GM19463 (cell line): Measurements from ENCODE around the gene CCDC88C.

Experiments
- ATAC-seq: cut with Tn5 transposase; IDR thresholded peaks from one replicate; pipeline ENCODE4 v1.9.1; 2021; ENCODE audit warnings: mild to moderate bottlenecking, moderate library complexity; ENCODE audit not compliant: unreplicated experiment

CCDC88C gene

DNA sequence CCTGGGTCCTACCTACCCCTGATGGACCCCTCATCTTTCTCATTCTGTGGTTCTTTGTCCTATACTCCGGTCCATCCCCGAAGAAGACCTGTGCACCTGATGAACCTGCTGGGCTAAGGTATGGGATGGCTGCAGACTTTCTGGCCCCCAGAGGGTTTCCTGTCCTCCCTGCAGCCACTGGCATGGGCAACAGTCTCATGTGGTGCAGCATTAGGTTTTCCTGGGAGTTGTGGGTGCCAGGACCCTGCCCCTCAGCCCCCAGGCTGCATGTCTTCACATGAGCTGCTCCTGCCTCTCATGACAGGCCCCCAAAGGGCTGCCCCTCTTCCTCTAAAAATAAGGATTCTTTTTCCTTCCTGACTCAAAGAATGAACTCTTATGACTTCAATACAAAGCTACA is 100.9 kb downstream of the CCDC88C start:
- no peak for ATAC-seq

DNA sequence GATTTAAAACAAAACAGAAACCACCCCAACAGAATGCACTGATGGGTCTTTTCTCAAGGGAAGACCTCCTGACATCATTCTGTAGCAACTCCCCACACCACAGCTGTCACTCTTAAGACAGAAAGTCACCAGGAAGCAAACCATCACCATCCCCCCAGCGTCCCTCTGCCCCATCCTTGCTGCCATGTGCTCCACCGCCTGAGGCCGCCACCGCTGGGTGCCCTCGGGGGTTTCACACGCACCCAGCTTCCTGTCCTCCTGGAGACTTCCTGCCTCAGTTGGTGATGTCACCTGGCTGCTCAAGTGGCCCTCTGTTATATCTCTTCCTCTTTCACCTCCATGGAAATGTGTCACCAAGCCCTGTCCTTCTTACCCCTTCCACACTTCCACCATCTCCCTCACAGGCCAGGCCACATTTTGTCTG is 101.8 kb downstream of the CCDC88C start:
- ATAC-seq: peak; percentile 89

DNA sequence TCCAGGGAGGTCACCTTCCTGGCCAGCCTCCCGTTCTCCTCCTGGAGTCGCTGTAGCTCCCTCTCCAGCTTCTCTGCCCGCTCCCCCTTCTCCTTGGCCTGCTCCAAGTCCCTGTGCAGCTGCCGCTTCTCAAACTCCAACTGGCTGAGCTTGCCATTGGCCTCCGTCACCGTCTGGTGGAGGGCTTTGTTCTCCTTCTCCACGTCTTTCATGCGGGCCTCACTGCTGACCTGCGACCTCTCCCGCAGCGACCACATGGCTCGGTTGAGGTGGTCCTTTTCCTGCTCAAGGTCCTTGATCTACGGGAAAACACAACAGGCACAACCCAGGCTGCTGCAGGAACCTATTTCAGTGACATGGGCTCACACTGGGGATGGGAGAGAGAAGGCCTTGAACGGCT is 103.8 kb downstream of the CCDC88C start:
- no peak for ATAC-seq

- ATAC-seq: no peak
Measured at GRCh38 chr14:91313154-91313850, 104.3 kb downstream of the CCDC88C start.

GRCh38 chr14:91311284-91311662 is 106.3 kb downstream of the CCDC88C start:
- no peak for ATAC-seq

DNA sequence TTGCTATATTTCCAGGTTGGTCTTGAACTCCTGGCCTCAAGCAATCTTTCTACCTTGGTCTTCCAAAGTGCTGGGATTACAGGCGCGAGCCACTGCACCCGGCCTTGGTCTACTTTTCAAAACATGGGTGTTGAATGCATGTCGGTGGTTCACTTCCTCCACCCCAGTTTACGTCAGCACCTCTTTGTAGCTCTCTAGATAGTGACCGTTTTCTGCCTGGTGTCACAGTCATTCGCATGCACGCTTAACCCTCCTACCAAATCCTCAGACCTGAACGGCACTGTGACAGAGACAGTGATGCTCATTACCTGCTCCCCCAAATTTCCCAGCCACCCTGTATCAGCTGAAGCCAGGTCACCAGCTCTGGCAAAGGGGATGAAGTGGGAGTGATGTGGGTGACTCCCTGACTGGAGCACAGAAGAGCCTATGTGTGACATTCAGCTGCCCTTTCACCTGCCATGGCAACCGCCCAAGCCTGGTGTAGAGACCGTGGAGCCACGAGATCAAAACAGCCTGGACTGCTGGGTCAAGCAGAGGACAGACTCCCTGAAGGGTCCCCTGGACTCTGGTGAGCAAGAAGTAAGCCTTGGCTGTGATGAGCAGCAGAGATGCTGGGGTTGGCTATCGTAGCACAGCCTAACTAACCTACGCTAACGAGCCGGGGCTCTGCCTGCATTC is 106.9 kb downstream of the CCDC88C start:
- ATAC-seq: no peak

DNA sequence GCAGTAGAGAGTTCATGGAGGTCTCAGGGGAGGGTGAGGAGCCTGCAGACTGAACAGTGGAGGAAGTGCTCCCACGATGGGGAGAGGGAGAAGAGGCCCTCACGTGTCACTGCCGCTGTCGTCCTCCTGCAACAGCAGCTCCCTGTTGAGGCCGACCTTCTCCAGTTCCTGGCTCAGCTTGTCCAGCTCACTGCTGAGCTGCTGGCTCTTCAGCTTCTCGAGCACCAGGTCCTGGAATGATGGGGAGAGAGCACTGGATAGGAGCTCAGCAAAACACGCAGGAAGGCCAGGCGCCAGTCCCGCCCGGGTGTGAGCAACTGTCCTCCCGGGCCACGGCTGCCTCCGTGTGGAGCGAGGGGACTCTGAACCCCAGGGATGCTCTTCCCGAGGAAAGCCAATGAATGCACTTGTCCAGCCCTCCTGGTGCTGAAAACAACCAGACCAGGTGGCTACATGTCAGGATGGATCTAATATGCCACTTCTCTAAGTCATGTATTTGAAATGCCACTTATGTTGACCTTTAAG is 107.8 kb downstream of the CCDC88C start:
- ATAC-seq: no peak

DNA sequence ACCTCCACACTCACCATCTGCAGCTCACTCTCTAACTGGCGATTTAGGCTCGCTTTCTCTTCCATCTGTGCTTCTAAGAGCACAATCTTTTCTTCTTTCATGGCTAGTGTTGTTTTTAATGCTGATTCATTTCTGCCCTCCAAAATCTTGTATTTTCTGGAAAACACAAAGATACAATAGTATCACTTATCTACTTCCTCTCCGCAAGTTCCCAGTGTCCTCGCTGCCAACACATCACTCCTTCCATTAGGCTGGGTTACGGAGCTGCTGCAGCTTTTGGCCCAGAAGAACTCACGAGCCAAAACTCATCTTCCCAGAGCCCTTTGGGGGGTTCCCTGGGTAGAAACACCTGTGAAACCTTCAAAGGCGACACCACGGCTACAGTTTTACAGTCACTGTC is 109.3 kb downstream of the CCDC88C start:
- no peak for ATAC-seq

DNA sequence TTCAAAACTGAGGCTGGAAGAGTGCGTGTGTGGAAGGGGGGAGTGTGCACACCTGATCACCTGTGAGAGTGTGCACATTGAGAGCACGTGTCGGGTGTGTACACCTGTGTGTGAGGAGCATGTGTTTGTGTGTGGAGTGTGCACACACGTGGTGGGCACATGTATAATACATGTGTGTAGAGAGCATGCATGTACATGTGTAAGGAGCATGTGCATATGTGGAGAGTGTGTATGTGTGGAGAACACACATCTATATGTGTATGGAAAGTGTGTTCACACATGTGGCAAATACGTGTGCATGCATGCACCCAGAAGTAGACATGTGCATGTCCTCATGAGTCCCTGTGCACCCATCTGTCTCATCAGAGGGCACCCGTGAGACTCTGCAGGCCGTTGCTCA is 110.0 kb downstream of the CCDC88C start:
- no peak for ATAC-seq

DNA sequence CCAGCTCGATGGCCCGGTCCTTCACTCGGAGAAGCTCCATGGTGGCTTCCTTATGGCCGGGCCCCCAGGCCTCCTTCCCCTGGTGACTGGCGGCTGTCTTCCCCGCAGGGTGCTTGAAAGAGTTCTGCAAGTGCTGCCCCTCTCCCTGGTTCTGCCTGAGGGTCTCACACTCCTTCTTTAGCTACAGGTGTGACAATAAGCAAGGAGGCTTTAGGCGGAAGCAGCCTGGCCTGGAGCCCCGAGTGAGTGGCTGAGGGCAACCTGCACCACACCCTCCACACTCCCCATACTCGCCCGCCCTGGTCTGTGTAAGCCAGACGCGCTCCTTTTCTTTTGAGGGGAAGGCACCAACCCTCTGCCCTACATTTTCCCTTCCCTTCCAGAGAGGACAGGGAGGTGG is 110.6 kb downstream of the CCDC88C start:
- no peak for ATAC-seq

DNA sequence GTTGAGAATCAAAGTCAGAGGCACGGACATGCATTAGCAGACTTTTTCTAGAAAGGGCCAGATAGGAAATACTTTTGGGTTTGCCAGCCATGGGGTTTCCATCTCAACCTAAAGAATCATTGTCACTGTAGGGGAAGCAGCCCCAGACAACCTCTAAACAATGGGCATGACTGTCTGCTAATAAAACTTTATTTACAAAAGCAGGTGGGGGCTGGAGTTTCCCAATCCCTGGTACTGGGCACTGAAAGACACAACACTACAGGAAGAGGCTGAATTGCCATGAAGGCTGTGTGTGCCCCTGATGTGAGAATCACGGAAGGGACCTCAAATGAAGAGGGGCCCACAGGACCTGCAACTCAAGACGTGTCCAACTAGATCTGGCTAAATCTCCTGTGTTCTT is 111.1 kb downstream of the CCDC88C start:
- ATAC-seq: no peak

DNA sequence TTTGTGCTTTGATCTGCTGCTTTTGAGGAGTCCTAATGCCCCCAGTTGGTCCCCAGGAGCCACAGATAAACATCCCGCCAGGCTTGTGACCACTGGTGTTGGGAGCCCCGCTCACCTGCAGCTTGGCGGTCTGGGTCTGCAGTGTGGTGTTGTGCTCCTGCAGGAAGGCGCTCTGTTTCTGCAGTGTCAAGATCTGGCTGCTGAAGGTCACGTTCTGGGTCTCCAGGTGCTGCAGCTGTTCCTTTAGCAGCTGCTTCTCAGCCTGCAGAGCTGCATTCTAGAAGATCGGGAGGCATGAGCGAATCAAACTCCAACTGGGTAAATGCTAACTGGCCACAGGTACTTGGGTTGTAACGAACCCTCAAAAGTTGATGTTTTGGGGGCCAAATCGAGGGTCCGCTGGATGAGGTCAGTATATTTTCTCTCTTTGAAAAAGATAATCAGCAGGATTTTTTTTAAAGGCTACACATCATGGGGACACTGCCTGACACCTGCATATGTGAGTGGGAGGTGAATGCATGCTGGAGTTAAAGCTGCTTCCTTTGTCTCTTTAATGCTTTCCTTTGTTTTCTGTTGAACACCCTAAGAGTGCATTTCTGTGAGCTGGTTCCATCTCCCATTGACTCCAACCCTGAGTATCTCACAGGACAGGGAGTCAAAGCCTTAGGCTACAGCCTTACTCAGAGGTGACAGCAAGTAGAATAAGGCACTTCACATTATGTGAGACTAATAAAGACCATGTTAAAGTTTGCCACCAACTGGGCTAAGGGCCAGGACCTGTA is 111.8 kb downstream of the CCDC88C start:
- ATAC-seq: no peak

GRCh38 chr14:91303924-91304229 is 113.7 kb downstream of the CCDC88C start:
- no peak for ATAC-seq

DNA sequence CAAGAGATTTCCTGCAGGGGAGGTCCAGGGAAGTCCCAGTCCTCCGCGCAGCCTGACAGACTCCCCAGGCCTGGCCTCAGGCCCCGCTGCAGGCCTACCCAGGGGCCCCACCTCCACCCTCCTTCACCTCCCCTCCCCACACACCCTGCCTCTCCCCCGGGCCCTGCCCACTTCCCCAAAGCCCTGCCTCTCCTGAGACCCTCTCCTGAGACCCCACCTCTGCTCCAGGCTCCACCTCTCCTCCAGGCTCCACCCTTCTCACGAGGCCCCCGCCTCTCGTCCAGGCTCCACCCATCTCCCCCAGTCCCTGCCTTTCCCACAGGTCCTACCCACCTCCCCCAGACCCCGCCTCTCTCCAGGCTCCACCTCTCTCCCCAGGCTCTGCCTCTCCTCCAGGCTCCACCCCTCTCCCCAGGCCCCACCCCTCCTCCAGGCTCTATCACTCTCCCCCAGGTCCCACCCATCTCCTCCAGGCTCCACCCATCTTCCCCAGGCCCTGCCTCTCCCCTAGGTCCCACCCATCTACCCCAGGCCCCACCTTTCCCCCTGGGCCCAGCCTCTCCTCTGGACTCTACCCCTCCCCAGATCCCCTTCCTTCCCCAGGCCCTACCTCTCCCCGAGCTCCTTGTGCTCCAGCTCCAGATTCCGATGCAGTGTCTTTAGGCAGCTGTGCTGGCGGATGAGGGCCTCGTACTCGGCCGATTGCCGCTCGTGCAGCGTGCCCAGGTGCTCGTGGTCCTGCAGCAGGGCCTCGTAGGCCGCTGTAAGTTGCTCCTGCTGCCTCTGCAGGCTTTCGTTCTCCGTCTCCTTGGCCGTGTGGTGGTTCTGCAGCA is 114.3 kb downstream of the CCDC88C start:
- ATAC-seq: peak; percentile 62

DNA sequence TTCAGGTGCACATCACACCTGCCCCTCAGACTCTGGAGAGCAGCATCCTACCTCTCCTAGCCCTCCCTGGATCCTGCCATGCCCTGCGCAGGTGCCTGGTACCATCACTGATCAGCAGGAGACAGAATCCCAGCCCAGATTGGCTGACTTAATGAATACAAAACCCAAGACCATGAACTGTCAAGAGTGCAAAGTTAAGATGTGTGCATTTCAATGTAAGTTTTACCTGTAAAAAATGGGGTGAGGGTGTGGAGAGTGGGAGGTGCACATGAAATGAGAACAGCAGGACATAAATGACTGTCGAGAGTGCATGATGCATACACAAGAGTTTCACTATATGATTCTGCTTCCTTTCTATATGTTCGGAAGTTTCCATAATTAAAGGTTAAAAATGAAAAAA is 115.2 kb downstream of the CCDC88C start:
- ATAC-seq: peak; percentile 56

- ATAC-seq: no peak
Measured at GRCh38 chr14:91300957-91301356, 116.7 kb downstream of the CCDC88C start.

- ATAC-seq: no peak
Measured at GRCh38 chr14:91300283-91300895, 117.2 kb downstream of the CCDC88C start.

GRCh38 chr14:91299121-91300115 is 118.2 kb downstream of the CCDC88C start:
- no peak for ATAC-seq

- ATAC-seq: no peak
Measured at GRCh38 chr14:91298576-91298975, 119.0 kb downstream of the CCDC88C start.
